ENCODE data around the gene DEF6. TPM values are rescaled to one million over a fixed set of nuclear protein-coding genes. Genes with fewer than 3 reads are reported as not detected.
"Not testable (repeated sequence)": the region's sequence is repeated elsewhere in the genome, so short reads cannot be mapped to it uniquely, and the experiment has no call there.

The DEF6 gene
- total RNA-seq, 1 donor from 2014 or later, result 6.0 TPM

DNA sequence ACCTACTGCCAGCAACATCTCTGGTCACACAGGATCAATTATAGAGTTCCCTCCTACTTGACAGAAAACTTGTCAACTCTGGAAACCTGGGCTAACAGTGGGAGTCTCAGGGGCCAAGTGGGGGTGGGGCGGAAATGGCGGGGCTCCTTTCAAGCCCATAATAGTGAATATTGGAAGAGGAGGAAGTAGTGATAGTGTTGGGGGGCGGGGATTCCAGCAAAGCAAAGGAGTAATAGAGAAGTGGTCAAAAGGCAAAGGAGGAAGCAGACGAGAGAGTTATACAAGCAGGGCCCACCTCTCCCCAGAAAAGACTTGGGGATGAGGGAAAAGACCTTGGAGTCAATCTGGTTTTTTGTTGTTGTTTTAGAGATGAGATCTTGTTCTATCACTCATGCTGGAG is 2.1 kb downstream of the DEF6 start:
- TF ChIP-seq, protein P1, sequence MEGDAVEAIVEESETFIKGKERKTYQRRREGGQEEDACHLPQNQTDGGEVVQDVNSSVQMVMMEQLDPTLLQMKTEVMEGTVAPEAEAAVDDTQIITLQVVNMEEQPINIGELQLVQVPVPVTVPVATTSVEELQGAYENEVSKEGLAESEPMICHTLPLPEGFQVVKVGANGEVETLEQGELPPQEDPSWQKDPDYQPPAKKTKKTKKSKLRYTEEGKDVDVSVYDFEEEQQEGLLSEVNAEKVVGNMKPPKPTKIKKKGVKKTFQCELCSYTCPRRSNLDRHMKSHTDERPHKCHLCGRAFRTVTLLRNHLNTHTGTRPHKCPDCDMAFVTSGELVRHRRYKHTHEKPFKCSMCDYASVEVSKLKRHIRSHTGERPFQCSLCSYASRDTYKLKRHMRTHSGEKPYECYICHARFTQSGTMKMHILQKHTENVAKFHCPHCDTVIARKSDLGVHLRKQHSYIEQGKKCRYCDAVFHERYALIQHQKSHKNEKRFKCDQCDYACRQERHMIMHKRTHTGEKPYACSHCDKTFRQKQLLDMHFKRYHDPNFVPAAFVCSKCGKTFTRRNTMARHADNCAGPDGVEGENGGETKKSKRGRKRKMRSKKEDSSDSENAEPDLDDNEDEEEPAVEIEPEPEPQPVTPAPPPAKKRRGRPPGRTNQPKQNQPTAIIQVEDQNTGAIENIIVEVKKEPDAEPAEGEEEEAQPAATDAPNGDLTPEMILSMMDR (conservative IDR thresholded peaks at IDR 0.05; ENCODE audit: low read depth, low read length), result no peak
- H3K4me3 ChIP-seq (ENCODE audit: low read depth, low read length), result no peak overlapping the region
- DNase-seq (ENCODE audit: low read depth), result no peak

DNA sequence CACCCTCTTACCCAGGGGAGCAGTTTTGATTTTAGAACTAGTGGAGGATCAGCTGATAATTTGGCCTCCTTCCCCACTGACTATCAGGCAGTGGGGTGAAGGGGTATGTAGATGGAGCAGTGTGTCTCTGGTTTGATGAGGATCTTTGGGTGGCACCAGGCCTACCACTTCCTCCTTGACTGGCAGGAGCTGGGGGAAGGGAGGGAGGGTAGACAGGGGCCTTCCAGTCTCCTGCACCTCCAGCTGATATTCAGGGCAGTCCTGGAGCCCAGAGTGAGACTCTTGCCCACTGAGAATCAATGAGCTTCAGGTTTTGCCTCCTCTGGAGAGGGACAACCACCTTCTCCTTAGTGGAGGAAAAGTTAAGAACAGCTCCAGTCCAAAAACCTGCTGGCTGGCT is 3.2 kb downstream of the DEF6 start:
- no peak overlapping the region for H3K4me3 ChIP-seq (ENCODE audit: low read depth, low read length)
- TF ChIP-seq, protein P1 (conservative IDR thresholded peaks at IDR 0.05; ENCODE audit: low read depth, low read length), result no peak
- no peak for DNase-seq (ENCODE audit: low read depth)

DNA sequence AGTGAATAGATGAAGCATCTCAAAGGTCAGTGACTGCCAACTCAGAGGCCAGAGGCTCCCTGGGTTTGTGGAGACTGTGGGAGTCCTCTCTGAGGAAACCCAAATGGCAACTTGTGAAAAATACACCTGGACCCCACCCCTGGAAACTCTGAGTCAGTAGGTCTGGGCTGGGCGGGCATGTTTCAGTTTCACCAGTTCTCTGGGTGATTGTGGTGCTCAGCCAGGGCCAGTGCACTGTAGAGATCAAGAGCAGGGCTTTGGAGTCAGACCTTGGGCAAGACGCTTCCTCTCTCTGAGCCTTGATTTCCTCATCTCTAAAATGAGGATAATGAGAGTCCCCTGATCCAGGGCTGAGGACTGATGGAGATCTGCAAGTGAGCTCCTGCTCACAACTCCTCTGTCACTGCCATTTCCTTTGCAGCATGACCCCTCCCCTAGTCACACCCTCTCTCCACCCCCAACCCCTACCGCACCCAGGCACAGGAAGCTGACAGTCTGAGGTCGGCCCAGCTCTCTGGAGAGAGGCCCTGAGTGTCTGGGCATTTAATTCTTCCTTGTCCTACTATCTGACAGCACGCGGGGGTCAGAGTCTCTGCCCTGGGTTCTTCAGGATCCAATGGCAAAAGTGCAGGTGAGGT is 5.1 kb downstream of the DEF6 start:
- H3K4me3 ChIP-seq (ENCODE audit: low read depth, low read length), result no peak overlapping the region
- TF ChIP-seq, protein P1 (conservative IDR thresholded peaks at IDR 0.05; ENCODE audit: low read depth, low read length), result no peak
- no peak for DNase-seq (ENCODE audit: low read depth)

DNA sequence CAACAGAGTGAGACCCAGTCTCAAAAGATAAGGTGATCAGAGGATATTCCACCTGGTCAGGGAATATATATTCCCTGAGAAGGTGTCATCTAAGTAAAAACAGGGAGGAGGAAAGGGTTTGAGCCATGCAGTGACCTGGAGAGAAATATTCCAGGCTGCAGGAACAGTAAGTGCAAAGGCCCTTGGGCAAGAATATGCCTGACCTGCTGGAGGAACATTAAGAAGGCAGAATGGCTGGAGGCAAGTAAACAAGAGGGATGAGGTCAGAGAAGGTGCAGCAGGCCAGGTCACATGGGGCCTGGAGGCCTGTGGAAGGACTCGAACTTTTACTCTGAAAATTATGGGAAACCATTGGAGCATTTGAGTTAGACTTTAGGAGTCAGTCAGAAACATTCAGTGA is 6.7 kb downstream of the DEF6 start:
- TF ChIP-seq, protein P1 (conservative IDR thresholded peaks at IDR 0.05; ENCODE audit: low read depth, low read length), result no peak
- no peak for DNase-seq (ENCODE audit: low read depth)
- H3K4me3 ChIP-seq (ENCODE audit: low read depth, low read length), result no peak overlapping the region

DNA sequence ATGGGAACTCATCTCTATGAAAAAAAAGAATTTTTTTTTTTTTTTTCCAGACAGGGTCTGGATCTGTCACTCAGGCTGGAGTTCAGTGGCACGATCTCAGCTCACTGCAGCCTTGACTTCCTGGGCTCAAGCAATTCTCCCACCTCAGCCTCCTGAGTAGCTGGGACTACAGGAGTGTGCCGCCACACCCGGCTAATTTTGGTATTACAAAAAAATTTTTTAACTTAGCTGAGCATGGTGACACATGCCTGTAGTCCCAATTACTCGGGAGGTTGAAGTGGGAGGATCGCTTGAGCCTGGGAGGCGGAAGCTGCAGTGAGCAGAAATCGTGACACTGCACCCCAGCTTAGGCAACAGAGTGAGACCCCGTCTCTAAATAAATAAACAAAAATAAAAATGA is 7.5 kb downstream of the DEF6 start:
- no peak overlapping the region for H3K4me3 ChIP-seq (ENCODE audit: low read depth, low read length)
- TF ChIP-seq, protein P1 (conservative IDR thresholded peaks at IDR 0.05; ENCODE audit: low read depth, low read length), result no peak
- DNase-seq (ENCODE audit: low read depth), result no peak

DNA sequence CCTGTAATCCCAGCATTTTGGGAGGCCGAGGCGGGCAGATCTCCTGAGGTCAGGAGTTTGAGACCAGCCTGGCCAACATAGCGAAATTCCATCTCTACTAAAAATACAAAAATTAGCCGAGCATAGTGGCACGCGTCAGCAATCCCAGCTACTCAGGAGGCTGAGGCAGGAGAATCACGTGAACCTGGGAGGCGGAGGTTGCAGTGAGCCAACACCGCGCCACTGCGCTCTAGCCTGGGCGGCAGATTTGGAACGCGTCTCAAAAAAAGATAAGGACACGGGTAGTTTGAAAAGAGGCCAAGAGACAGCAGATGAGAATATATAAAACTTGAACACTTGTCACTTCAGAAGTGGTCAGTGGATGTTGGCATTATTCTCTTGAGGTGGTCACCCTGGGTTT is 9.5 kb downstream of the DEF6 start:
- not testable (repeated sequence) for H3K4me3 ChIP-seq (ENCODE audit: low read depth, low read length); DNase-seq (ENCODE audit: low read depth)

DNA sequence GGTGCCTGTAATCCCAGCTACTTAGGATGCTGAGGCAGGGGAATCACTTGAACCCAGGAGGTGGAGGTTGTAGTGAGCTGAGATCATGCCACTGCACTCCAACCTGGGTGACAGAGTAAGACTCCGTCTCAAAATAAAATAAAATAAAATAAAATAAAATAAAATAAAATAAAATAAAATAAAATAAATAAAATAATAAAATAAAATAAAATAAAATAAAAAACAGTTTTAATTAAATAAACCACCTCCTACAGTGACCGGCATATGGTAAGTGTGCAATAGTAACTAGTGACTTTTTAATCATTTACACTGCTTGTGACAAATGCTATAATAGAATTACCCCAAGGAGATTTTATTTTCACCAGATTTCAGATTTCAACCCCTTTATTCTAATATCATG is 10.9 kb downstream of the DEF6 start:
- not testable (repeated sequence) for H3K4me3 ChIP-seq (ENCODE audit: low read depth, low read length); DNase-seq (ENCODE audit: low read depth)

DNA sequence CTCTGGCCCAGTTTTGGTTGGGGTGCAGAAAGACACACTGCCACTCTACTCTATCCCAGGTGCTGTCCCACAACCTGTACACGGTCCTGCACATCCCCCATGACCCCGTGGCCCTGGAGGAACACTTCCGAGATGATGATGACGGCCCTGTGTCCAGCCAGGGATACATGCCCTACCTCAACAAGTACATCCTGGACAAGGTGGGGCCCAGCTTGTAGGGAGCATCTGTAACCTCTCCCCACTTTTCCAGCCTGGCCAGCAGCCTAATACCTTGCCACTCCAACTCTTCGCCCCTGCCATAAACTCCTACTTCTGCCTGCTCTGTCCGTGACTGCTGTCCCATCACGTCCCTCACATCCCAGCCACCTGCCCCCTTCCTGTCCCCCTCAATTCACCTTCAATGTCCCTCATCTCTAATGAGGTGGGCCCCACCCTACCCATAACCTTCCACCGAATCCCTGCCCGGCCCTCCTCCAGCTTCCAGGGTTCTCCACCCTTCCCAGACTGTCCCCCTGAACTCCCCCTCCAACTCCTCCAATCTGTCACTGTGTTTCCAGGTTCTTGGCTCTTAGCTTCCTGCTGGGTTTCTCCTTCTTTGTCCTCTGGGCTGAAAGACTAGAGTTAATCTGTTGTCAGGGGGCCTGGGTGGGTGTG is 12.1 kb downstream of the DEF6 start:
- H3K4me3 ChIP-seq (ENCODE audit: low read depth, low read length), result no peak overlapping the region
- TF ChIP-seq, protein P1 (conservative IDR thresholded peaks at IDR 0.05; ENCODE audit: low read depth, low read length), result no peak
- no peak for DNase-seq (ENCODE audit: low read depth)

Data from epithelial cell of proximal tubule (primary cell).